Caco-2 (cell line): Measurements from ENCODE around the gene CYP20A1. TPM values are rescaled to one million over a fixed set of nuclear protein-coding genes. Genes with fewer than 3 reads are reported as not detected.
"Not testable (repeated sequence)": the region's sequence is repeated elsewhere in the genome, so short reads cannot be mapped to it uniquely, and the experiment has no call there.

Experiments
- Bru-seq: library from RNA; stranded (reverse); fragments of 400-500 nt; gene quantifications from one replicate; lab custom pipeline; 2021; lab: Mats Ljungman, UMichigan
- BruChase-seq, 2 experiments: library from RNA; stranded (reverse); fragments of 400-500 nt; gene quantifications; one replicate each; lab custom pipeline; 2021; lab: Mats Ljungman, UMichigan
- BruUV-seq: library from RNA; stranded (reverse); fragments of 400-500 nt; replicated peaks from 2 replicates; lab custom pipeline; 2021; lab: Mats Ljungman, UMichigan
- CTCF ChIA-PET: fragments of 300-600 bp; sonication (Branson Sonifier 250); formaldehyde crosslinking; loops from one replicate; lab custom pipeline; 2022; ENCODE audit warnings: antibody characterized with exemption; lab: Charles Lee
- POLR2A ChIA-PET: fragments of 300-600 bp; sonication (Branson Sonifier 250); formaldehyde crosslinking; loops from one replicate; lab custom pipeline; 2022; ENCODE audit warnings: antibody characterized with exemption; lab: Charles Lee
- DNase-seq, 2 experiments: peaks; one replicate each; pipeline versions ENCODE4 v3.0.0 to v3.0.0-alpha.2; 2020 to 2022
- H3K27me3 ChIP-seq: replicated peaks from 2 replicates; pipeline ENCODE4 v1.6.0; 2011; ENCODE audit warnings: low read length; ENCODE audit not compliant: control insufficient read depth, insufficient read depth
- H3K36me3 ChIP-seq: 2 replicates; pipeline ENCODE4 v1.5.1; 2011; ENCODE audit warnings: low read length; ENCODE audit not compliant: control insufficient read depth, insufficient read depth
- H3K4me1 ChIP-seq: fragments of 250-450 bp; sonication (Bioruptor Pico); 2 replicates; pipeline ENCODE4 v1.5.1; 2020; ENCODE audit warnings: mild to moderate bottlenecking
- H3K4me3 ChIP-seq: 2 replicates; pipeline ENCODE4 v1.5.1; 2011; ENCODE audit warnings: low read depth, mild to moderate bottlenecking, control low read depth, low read length
- H3K9me3 ChIP-seq: fragments of 250-450 bp; sonication (Bioruptor Pico); 2 replicates; pipeline ENCODE4 v1.5.1; 2020; ENCODE audit warnings: mild to moderate bottlenecking, moderate library complexity
- H3K27ac Mint-ChIP-seq: one replicate; pipeline ENCODE4 v1.8.0; 2022; ENCODE audit warnings: mixed read lengths; ENCODE audit not compliant: unreplicated experiment
- H3K27me3 Mint-ChIP-seq: one replicate; pipeline ENCODE4 v1.8.0; 2022; ENCODE audit warnings: mixed read lengths; ENCODE audit not compliant: insufficient read depth, unreplicated experiment
- H3K36me3 Mint-ChIP-seq: one replicate; pipeline ENCODE4 v1.8.0; 2022; ENCODE audit warnings: mild to moderate bottlenecking, mixed read lengths; ENCODE audit not compliant: insufficient read depth, unreplicated experiment
- H3K4me1 Mint-ChIP-seq: one replicate; pipeline ENCODE4 v1.8.0; 2022; ENCODE audit warnings: low read depth, mixed read lengths; ENCODE audit not compliant: unreplicated experiment
- H3K4me3 Mint-ChIP-seq: one replicate; pipeline ENCODE4 v1.8.0; 2022; ENCODE audit warnings: mild to moderate bottlenecking, moderate library complexity, mixed read lengths; ENCODE audit not compliant: unreplicated experiment
- H3K9me3 Mint-ChIP-seq: one replicate; pipeline ENCODE4 v1.8.0; 2022; ENCODE audit warnings: mixed read lengths; ENCODE audit not compliant: unreplicated experiment
- CTCF ChIP-seq, 2 experiments: fragments of 200-600 bp in 1 of 2; IDR thresholded peaks; 1 replicate in 1 of 2; 2 replicates in 1 of 2; pipeline versions ENCODE4 v1.5.1 to v1.8.0; 2011 to 2022; ENCODE audit warnings: antibody characterized with exemption in 1 of 2, control low read depth in 1 of 2, inconsistent platforms in 1 of 2, low read depth in 1 of 2, low read length in 1 of 2, mild to moderate bottlenecking in 1 of 2, moderate library complexity in 1 of 2; ENCODE audit not compliant: insufficient read depth in 1 of 2, severe bottlenecking in 1 of 2, unreplicated experiment in 1 of 2
- intact Hi-C: fragments of 100-400 bp; cut with micrococcal nuclease; formaldehyde crosslinking; loops from one replicate; pipeline ENCODE4 v1.10.0; 2022; ENCODE audit not compliant: unreplicated experiment
- long read RNA-seq: library from polyadenylated mRNA; stranded (forward); transcript quantifications from one replicate; pipeline ENCODE4 v2.0.0, GENCODE V29; 2022
- total RNA-seq: library from RNA; stranded (reverse); gene quantifications from 2 replicates; pipeline ENCODE4 v1.2.3, GENCODE V29; 2022

CYP20A1 gene
- total RNA-seq (32.1 and 39.3 TPM in 2 replicates), Bru-seq, nascent RNA (percentile 75 among the genes with signal in this experiment), BruChase-seq, experiment 1, labeled RNA remaining after a 2-hour chase (percentile 73 among the genes with signal in this experiment), BruChase-seq, experiment 2, labeled RNA remaining after a 6-hour chase (percentile 83 among the genes with signal in this experiment)
- long read RNA-seq, transcript CYP20A1-204 (12 exons, 2,636 nt): minor isoform, 6 of 95 reads
- long read RNA-seq, transcript CYP20A1-207 (11 exons, 1,359 nt): minor isoform, 12 of 95 reads
- long read RNA-seq, transcript CYP20A1-206 (12 exons, 1,730 nt): minor isoform, 5 of 95 reads
- long read RNA-seq, transcript CYP20A1-201 (13 exons, 1,949 nt): major isoform, 50 of 95 reads
- long read RNA-seq, partial matches to known transcripts: 3 of 95 reads
- long read RNA-seq, other reads (novel, unspliced or antisense): 19 of 95 reads

GRCh38 chr2:203238704-203239526 is at the start of gene CYP20A1:
Gene CYP20A1 (plus strand): TSS chr2:203239018. CDS start chr2:203239063, 45 bp downstream.
- H3K4me1 ChIP-seq: peaks cover 11% of the 10 kb centered on the region; the same call in 1 of the 2 replicates
- no TSS peak for BruUV-seq
- no peaks in the 10 kb centered on the region for H3K9me3 Mint-ChIP-seq
- peak within 1 kb of the TSS; percentile 97 for H3K4me3 Mint-ChIP-seq
- peak within 1 kb of the TSS; percentile 97 for H3K27ac Mint-ChIP-seq
- H3K36me3 ChIP-seq: no peaks in the 10 kb centered on the region
- H3K27me3 Mint-ChIP-seq: no peaks in the 10 kb centered on the region
- H3K9me3 ChIP-seq: no peaks in the 10 kb centered on the region
- ChIA-PET CTCF (interaction anchor here (0.6 to 1.3 kb wide), 5 partner anchors 13 to 588 kb away, joined by 3 to 6 read pairs (median 3); no protein-coding TSS in a partner anchor), POLR2A (interaction anchor here (0.6 to 0.7 kb wide), 3 partner anchors 15 to 671 kb away, joined by 3 to 5 read pairs (median 4); no protein-coding TSS in a partner anchor)
- peaks cover 36% of the 10 kb centered on the region for H3K36me3 Mint-ChIP-seq
- intact Hi-C loops: loop anchor here (1.0 to 5.0 kb wide), 3 partner anchors 14 to 327 kb away; partner anchors contain the start of genes ABI2, CARF and WDR12
- peak; percentile 96 to 99 for DNase-seq
- no peaks in the 10 kb centered on the region for H3K27me3 ChIP-seq
- peak within 1 kb of the TSS; percentile 65 for H3K4me3 ChIP-seq
- TF ChIP-seq CTCF (IDR thresholded peaks at IDR 0.05; ENCODE audit: insufficient read depth in 1 of 2, low read depth in 1 of 2, low read length in 1 of 2, severe bottlenecking in 1 of 2, unreplicated experiment in 1 of 2): peak in 1 of 2 experiments; percentile 57
- H3K4me1 Mint-ChIP-seq: peaks cover 15% of the 10 kb centered on the region

GRCh38 chr2:203190547-203190946 is 48.3 kb upstream of the CYP20A1 start:
- H3K27ac Mint-ChIP-seq, CTCF ChIA-PET, H3K27me3 Mint-ChIP-seq: not testable (repeated sequence)

GRCh38 chr2:203191026-203191425 is 47.8 kb upstream of the CYP20A1 start:
- H3K4me3 ChIP-seq, H3K36me3 ChIP-seq, POLR2A ChIA-PET, H3K4me3 Mint-ChIP-seq, H3K9me3 Mint-ChIP-seq, H3K27me3 Mint-ChIP-seq, DNase-seq, H3K27me3 ChIP-seq, H3K4me1 ChIP-seq, CTCF ChIA-PET, H3K4me1 Mint-ChIP-seq, BruUV-seq, H3K27ac Mint-ChIP-seq, H3K9me3 ChIP-seq, intact Hi-C loops: not testable (repeated sequence)
- H3K36me3 Mint-ChIP-seq: peaks cover 44% of the 10 kb centered on the region

More at GRCh38 chr2:203190547-203190946, 48.3 kb upstream of the CYP20A1 start:
- BruUV-seq: TSS peak; percentile 73
- H3K27me3 ChIP-seq, H3K4me1 Mint-ChIP-seq, POLR2A ChIA-PET, intact Hi-C loops, H3K36me3 ChIP-seq, H3K4me3 ChIP-seq, H3K9me3 ChIP-seq, H3K4me1 ChIP-seq, H3K9me3 Mint-ChIP-seq, H3K4me3 Mint-ChIP-seq, DNase-seq: not testable (repeated sequence)
- H3K36me3 Mint-ChIP-seq: peaks cover 49% of the 10 kb centered on the region
